GM19239 (cell line): Measurements from ENCODE around the gene CAPN12.

Experiments used
- DNase-seq: peaks from one replicate; pipeline ENCODE4 v3.0.0; 2011; ENCODE audit warnings: low spot score; ENCODE audit not compliant: insufficient read length
- FAIRE-seq: peaks from 2 replicates; lab custom pipeline; 2011; peaks lifted over from hg19 to GRCh38; lab: Jason Lieb, UNC

Gene CAPN12

GRCh38 chr19:38727868-38728660, 16.2 kb downstream of the CAPN12 start:
- FAIRE-seq (no peak), DNase-seq (no peak)

- DNase-seq (no peak), FAIRE-seq (no peak)
Measured at GRCh38 chr19:38727306-38727867, 16.9 kb downstream of the CAPN12 start.

GRCh38 chr19:38726761-38727301, 17.4 kb downstream of the CAPN12 start:
- FAIRE-seq (no peak), DNase-seq (no peak)

GRCh38 chr19:38726284-38726673, 18.0 kb downstream of the CAPN12 start:
- DNase-seq = no peak
- no peak for FAIRE-seq

- FAIRE-seq (no peak), DNase-seq (no peak)
Measured at GRCh38 chr19:38725469-38726283, 18.6 kb downstream of the CAPN12 start.

- FAIRE-seq (no peak), DNase-seq (no peak)
Measured at GRCh38 chr19:38723990-38724854, 20.1 kb downstream of the CAPN12 start.

- FAIRE-seq (no peak), DNase-seq (no peak)
Measured at GRCh38 chr19:38723606-38723965, 20.7 kb downstream of the CAPN12 start.

- no peak for FAIRE-seq
- no peak for DNase-seq
Measured at GRCh38 chr19:38722947-38723605, 21.2 kb downstream of the CAPN12 start.

GRCh38 chr19:38721979-38722773, 22.1 kb downstream of the CAPN12 start:
- FAIRE-seq (no peak), DNase-seq (no peak)

GRCh38 chr19:38721496-38721895, 22.8 kb downstream of the CAPN12 start:
- FAIRE-seq = no peak

GRCh38 chr19:38720559-38721236, 23.6 kb downstream of the CAPN12 start:
- no peak for FAIRE-seq
- DNase-seq = no peak

More at GRCh38 chr19:38721496-38721895, 22.8 kb downstream of the CAPN12 start:
- no peak for DNase-seq

GRCh38 chr19:38719761-38720558, 24.3 kb downstream of the CAPN12 start:
- DNase-seq = no peak
- FAIRE-seq = no peak

- FAIRE-seq = no peak
- no peak for DNase-seq
Measured at GRCh38 chr19:38718747-38719543, 25.3 kb downstream of the CAPN12 start.

- DNase-seq (no peak), FAIRE-seq (no peak)
Measured at GRCh38 chr19:38717855-38718254, 26.4 kb downstream of the CAPN12 start.

GRCh38 chr19:38717051-38717450, 27.2 kb downstream of the CAPN12 start:
- DNase-seq (no peak), FAIRE-seq (no peak)

- no peak for DNase-seq
Measured at GRCh38 chr19:38715555-38715954, 28.7 kb downstream of the CAPN12 start.

More at GRCh38 chr19:38715555-38715954, 28.7 kb downstream of the CAPN12 start:
- FAIRE-seq = no peak
